ENCODE results near the gene C1orf116. TPM values are rescaled to one million over a fixed set of nuclear protein-coding genes. Genes with fewer than 3 reads are reported as not detected.

The C1orf116 gene
- polyA plus RNA-seq, 1 donor (not counting 4 experiments of a cell fraction or from before 2014, with no cell fraction given): 69.2 TPM

GRCh38 chr1:207078578-207079132 is 46.1 kb upstream of the C1orf116 start:
- dilution Hi-C loops (cut with MboI; ENCODE audit: extremely low pct_ligation_motif_present, low sequenced_read_pairs): no loop called here
- no peak for TF ChIP-seq EZH2 (IDR thresholded peaks at IDR 0.05; ENCODE audit: low read length)
- no peak for TF ChIP-seq CTCF (optimal IDR thresholded peaks at IDR 0.05 in 1 of 3, IDR thresholded peaks at IDR 0.05 in 1 of 3, conservative IDR thresholded peaks at IDR 0.05 in 1 of 3; ENCODE audit: extremely low read depth in 1 of 3, insufficient read depth in 2 of 3, low read length in 3 of 3)
- FAIRE-seq (no peak), DNase-seq (ENCODE audit: low read depth, low spot score) (no peak)
- Histone ChIP-seq H3K4me1 (ENCODE audit: control insufficient read depth, extremely low read depth, insufficient read depth, low read length) (peaks cover 23% of the 10 kb centered on the region), H3K4me2 (ENCODE audit: control insufficient read depth, extremely low read depth, insufficient read depth, low read depth, low read length) (no peak overlapping the region), H3K79me2 (ENCODE audit: control insufficient read depth, insufficient read depth, low read length) (no peaks in the 10 kb centered on the region), H3K9me3 (ENCODE audit: control insufficient read depth, low read depth, low read length) (no peaks in the 10 kb centered on the region), H2AFZ (ENCODE audit: control insufficient read depth, low read length) (no peak overlapping the region), H3K9ac (ENCODE audit: control insufficient read depth, extremely low read depth, insufficient read depth, low read length) (no peak overlapping the region), H3K4me3 (ENCODE audit: control insufficient read depth in 2 of 3, extremely low read depth in 1 of 3, insufficient read depth in 2 of 3, low read depth in 1 of 3, low read length in 3 of 3) (no peak overlapping the region), H3K27me3 (ENCODE audit: control insufficient read depth, extremely low read depth, insufficient read depth, low read length) (no peaks in the 10 kb centered on the region), H3K9me1 (ENCODE audit: control insufficient read depth, extremely low read depth, insufficient read depth, low read length) (no peaks in the 10 kb centered on the region), H3K36me3 (ENCODE audit: control insufficient read depth in 2 of 2, extremely low read depth in 1 of 2, insufficient read depth in 2 of 2, low read length in 2 of 2) (peaks cover 3 to 6% of the 10 kb centered on the region in 2 experiments), H4K20me1 (ENCODE audit: control insufficient read depth, extremely low read depth, insufficient read depth, low read length) (no peaks in the 10 kb centered on the region), H3K27ac (ENCODE audit: control insufficient read depth, insufficient read depth, low read length) (no peak overlapping the region)

GRCh38 chr1:207077470-207078377 is 45.2 kb upstream of the C1orf116 start:
- H3K27me3 ChIP-seq (ENCODE audit: control insufficient read depth, extremely low read depth, insufficient read depth, low read length): no peaks in the 10 kb centered on the region
- dilution Hi-C loops (cut with MboI; ENCODE audit: extremely low pct_ligation_motif_present, low sequenced_read_pairs): no loop called here
- H4K20me1 ChIP-seq (ENCODE audit: control insufficient read depth, extremely low read depth, insufficient read depth, low read length): no peaks in the 10 kb centered on the region
- FAIRE-seq: peak; percentile 97
- H2AFZ ChIP-seq (ENCODE audit: control insufficient read depth, low read length): no peak overlapping the region
- H3K9ac ChIP-seq (ENCODE audit: control insufficient read depth, extremely low read depth, insufficient read depth, low read length): no peak overlapping the region
- no peak overlapping the region for H3K4me3 ChIP-seq (ENCODE audit: control insufficient read depth in 2 of 3, extremely low read depth in 1 of 3, insufficient read depth in 2 of 3, low read depth in 1 of 3, low read length in 3 of 3)
- DNase-seq (ENCODE audit: low read depth, low spot score): no peak
- H3K9me3 ChIP-seq (ENCODE audit: control insufficient read depth, low read depth, low read length): no peaks in the 10 kb centered on the region
- no peaks in the 10 kb centered on the region for H3K79me2 ChIP-seq (ENCODE audit: control insufficient read depth, insufficient read depth, low read length)
- H3K9me1 ChIP-seq (ENCODE audit: control insufficient read depth, extremely low read depth, insufficient read depth, low read length): no peaks in the 10 kb centered on the region
- peaks cover 33% of the 10 kb centered on the region for H3K4me1 ChIP-seq (ENCODE audit: control insufficient read depth, extremely low read depth, insufficient read depth, low read length)
- peaks cover 6 to 8% of the 10 kb centered on the region in 2 experiments for H3K36me3 ChIP-seq (ENCODE audit: control insufficient read depth in 2 of 2, extremely low read depth in 1 of 2, insufficient read depth in 2 of 2, low read length in 2 of 2)
- no peak overlapping the region for H3K4me2 ChIP-seq (ENCODE audit: control insufficient read depth, extremely low read depth, insufficient read depth, low read depth, low read length)
- TF ChIP-seq CTCF (optimal IDR thresholded peaks at IDR 0.05 in 1 of 3, IDR thresholded peaks at IDR 0.05 in 1 of 3, conservative IDR thresholded peaks at IDR 0.05 in 1 of 3; ENCODE audit: extremely low read depth in 1 of 3, insufficient read depth in 2 of 3, low read length in 3 of 3) (peak; percentile 81 to 87 (median 85)), EZH2 (IDR thresholded peaks at IDR 0.05; ENCODE audit: low read length) (no peak)
- no peak overlapping the region for H3K27ac ChIP-seq (ENCODE audit: control insufficient read depth, insufficient read depth, low read length)
